HG02571 (cell line): ENCODE data around the gene ZNF469.

ENCODE experiments used
- ATAC-seq: cut with Tn5 transposase; IDR thresholded peaks from one replicate; pipeline ENCODE4 v1.9.1; 2021; ENCODE audit warnings: mild to moderate bottlenecking, moderate library complexity; ENCODE audit not compliant: unreplicated experiment

ZNF469 gene

DNA sequence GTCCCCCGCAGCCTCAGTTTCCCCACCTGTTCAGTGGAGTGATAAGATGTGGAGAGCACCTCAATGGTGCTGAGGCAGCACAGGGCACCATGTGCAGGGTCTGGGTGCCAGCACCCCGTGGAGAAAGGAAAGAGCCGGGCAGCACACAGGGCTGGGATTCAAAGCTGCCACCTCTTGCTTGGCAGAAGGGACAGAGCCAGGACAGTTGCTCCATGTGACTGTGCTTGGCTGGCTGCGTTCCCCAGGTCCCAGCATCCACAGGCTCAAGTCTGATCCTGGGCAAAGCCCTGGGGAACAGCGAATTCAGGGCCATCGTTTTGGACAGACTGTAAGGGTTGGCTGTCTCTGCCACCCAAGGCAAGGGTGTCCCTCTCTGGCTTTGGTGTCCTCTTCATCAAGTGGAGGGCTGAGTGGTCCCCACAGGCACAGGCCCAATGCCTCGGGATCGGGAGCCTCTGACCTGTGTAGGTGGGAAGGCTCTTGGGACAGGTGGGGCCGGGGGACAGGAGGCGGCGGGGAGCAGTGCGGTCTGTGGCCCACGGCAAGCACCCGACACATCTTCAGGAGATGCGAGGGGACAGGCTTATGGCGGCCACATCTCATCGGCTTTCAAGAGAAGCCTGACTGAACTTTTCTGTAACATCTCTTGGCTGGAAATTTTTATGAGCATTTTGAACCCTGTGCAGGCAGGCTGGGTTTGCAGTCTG lies 8.5 kb downstream of the ZNF469 start:
- ATAC-seq = no peak

GRCh38 chr16:88392111-88392510 lies 9.4 kb downstream of the ZNF469 start:
- ATAC-seq = no peak

DNA sequence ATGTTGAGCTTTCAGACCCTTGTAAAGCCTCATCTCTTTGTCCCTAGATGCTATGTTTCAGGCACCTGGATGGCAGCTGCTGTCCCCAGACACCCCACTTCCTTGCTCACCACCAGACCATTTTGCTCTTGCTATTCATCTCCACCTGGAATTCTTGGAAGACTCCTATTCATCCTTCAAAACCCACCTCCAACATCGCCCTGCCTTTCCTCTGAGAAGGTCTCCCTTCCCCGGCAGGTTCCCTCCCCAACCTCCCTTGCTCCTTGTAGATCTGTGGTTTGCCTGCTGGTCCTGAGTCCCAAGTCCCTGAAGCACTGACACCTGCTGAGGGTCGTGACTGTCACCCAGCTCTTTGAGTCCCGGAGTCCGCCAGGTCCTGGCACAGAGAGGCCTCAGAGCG lies 9.9 kb downstream of the ZNF469 start:
- ATAC-seq = no peak

DNA sequence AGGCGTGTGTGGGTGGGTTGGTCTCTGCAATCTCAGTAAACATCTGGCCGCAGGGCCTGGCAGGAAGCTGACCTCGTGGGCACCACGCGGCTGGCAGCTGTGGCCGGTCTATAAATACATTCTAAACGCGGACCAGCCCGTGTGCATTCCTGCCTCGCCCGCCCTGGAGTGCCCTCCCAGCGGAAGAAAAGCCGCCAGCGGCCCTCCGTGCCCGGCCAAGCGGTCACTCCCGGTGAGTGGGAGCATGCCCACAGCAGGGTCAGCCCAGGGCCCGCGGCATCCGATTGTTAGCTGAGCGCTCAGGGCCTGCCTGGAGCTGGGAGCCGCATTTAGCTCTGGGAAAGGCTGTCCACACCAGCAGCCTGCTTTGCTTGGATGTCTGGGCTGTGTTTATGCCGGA lies 10.3 kb downstream of the ZNF469 start:
- ATAC-seq = no peak

GRCh38 chr16:88393571-88393970 lies 10.8 kb downstream of the ZNF469 start:
- no peak for ATAC-seq

- no peak for ATAC-seq
Measured at GRCh38 chr16:88394426-88394825, 11.7 kb downstream of the ZNF469 start.

GRCh38 chr16:88395669-88396584 lies 13.2 kb downstream of the ZNF469 start:
- no peak for ATAC-seq

GRCh38 chr16:88398170-88398873 lies 15.6 kb downstream of the ZNF469 start:
- ATAC-seq = no peak

- ATAC-seq = no peak
Measured at GRCh38 chr16:88398874-88399178, 16.1 kb downstream of the ZNF469 start.

DNA sequence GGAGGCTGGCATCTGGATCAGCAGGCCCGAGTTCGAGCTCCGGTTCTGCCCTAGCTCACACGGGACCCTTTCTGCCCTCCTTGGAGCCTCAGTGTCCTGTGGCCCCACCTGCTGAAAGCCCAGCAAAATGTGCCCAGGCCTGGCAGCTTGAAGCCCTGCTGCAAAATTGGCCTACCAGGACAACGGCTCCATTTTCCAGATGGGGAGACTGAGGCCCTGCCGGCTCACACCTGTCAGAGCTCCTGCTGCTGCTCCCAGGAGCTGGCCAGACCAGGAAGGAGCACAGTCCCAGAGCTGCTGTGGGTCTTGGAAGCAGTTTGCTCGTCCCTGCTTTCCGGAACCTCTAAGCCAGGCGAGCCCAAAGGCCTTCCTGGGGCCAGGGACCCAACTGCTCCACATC lies 17.4 kb downstream of the ZNF469 start:
- no peak for ATAC-seq

DNA sequence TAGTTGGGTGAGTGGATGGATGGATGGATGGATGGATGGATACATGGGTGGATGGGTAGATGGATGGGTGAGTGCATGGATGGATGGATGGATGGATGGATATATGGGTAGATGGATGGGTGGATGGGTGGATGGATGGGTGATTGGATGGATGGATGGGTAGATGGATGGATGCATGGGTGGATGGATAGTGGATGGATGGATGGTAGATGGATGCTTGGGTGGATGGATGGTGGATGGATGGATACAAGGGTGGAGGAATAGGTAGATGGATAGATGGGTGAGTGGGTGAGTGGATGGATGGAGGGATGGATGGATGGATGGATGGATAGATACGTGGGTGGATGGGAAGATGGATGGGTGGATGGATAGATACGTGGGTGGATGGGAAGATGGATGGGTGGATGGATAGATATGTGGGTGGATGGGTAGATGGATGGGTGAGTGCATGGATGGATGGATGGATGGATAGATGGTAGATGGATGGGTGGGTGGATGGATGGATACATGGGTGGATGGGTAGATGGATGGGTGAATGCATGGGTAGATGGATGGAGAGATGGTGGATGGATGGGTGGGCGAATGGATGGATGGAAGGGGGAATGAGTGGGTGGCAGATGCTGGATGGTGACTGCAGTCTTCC lies 19.0 kb downstream of the ZNF469 start:
- ATAC-seq = no peak

DNA sequence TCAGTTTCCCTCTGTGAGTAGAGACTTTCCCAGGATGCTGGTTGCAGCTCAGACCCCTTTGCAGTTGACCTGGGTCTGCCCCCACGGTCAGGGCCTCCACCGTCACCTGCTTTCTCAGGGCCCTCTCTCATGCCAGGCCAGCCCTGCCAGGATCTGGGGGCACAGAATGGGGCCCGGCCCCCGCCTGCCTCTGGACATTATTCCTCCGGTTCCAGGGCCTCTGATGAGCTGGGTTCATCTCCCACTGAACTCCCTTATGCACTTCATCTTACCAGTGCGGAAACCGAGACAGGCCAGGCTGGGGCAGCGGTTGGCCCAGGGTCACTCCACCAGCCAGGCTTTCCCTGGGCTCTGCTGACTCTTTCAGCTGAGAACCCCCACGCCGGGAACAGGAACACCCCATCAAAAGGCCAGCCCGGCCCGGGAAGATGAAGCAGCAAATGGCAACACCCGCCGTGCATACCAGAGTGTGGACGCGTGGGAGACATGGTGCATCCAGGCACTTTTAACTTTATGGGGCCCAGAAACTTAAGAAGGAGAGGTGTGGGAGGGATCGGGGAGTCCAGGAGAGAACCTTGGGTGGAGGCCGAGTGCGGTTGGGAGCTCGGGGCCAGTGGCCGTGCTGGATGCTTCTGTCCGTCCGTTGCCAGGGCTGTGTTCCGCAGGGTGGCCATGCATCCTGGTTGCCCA lies 19.9 kb downstream of the ZNF469 start:
- no peak for ATAC-seq

- no peak for ATAC-seq
Measured at GRCh38 chr16:88403794-88404581, 21.2 kb downstream of the ZNF469 start.

GRCh38 chr16:88404769-88405168 lies 22.0 kb downstream of the ZNF469 start:
- ATAC-seq = no peak

- ATAC-seq = no peak
Measured at GRCh38 chr16:88405216-88406060, 22.7 kb downstream of the ZNF469 start.

- no peak for ATAC-seq
Measured at GRCh38 chr16:88406096-88407041, 23.6 kb downstream of the ZNF469 start.

- no peak for ATAC-seq
Measured at GRCh38 chr16:88407042-88407420, 24.3 kb downstream of the ZNF469 start.

- ATAC-seq = no peak
Measured at GRCh38 chr16:88407807-88408206, 25.0 kb downstream of the ZNF469 start.
